ENCODE data around the gene SUN1.

SUN1 gene

GRCh38 chr7:832968-833424 lies 720 bp downstream of the SUN1 start:
- peaks cover 20 to 67% (median 43%) of the 10 kb centered on the region in 5 donors for H3K4me1 ChIP-seq (ENCODE audit: control insufficient read depth in 5 of 5, insufficient read depth in 5 of 5, low read length in 5 of 5)
- H3K4me3 ChIP-seq (ENCODE audit: low read depth in 1 of 5, low read length in 5 of 5), result peak overlapping the region in 1 of 5 donors; percentile 50
- no peaks in the 10 kb centered on the region for H3K27me3 ChIP-seq (ENCODE audit: control insufficient read depth in 5 of 5, insufficient read depth in 4 of 5, low read length in 5 of 5)
- H3K9me3 ChIP-seq (ENCODE audit: control insufficient read depth in 5 of 5, low read length in 5 of 5), result no peaks in the 10 kb centered on the region
- no peak overlapping the region for H3K9ac ChIP-seq (ENCODE audit: low read length in 5 of 5)
- H3K27ac ChIP-seq (ENCODE audit: low read depth, low read length), result peak overlapping the region; percentile 86
- peaks cover 0 to 22% (median 8%) of the 10 kb centered on the region in 5 donors for H3K36me3 ChIP-seq (ENCODE audit: control insufficient read depth in 5 of 5, insufficient read depth in 5 of 5, low read length in 5 of 5)

GRCh38 chr7:833601-834258 lies 1.5 kb downstream of the SUN1 start:
- H3K27me3 ChIP-seq (ENCODE audit: control insufficient read depth in 5 of 5, insufficient read depth in 4 of 5, low read length in 5 of 5), result no peaks in the 10 kb centered on the region
- H3K27ac ChIP-seq (ENCODE audit: low read depth, low read length), result peak overlapping the region; percentile 86
- H3K4me3 ChIP-seq (ENCODE audit: low read depth in 1 of 5, low read length in 5 of 5), result no peak overlapping the region
- peaks cover 0 to 26% (median 12%) of the 10 kb centered on the region in 5 donors for H3K36me3 ChIP-seq (ENCODE audit: control insufficient read depth in 5 of 5, insufficient read depth in 5 of 5, low read length in 5 of 5)
- peaks cover 20 to 63% (median 43%) of the 10 kb centered on the region in 5 donors for H3K4me1 ChIP-seq (ENCODE audit: control insufficient read depth in 5 of 5, insufficient read depth in 5 of 5, low read length in 5 of 5)
- H3K9ac ChIP-seq (ENCODE audit: low read length in 5 of 5), result no peak overlapping the region
- H3K9me3 ChIP-seq (ENCODE audit: control insufficient read depth in 5 of 5, low read length in 5 of 5), result no peaks in the 10 kb centered on the region

GRCh38 chr7:834277-834676 lies 2.0 kb downstream of the SUN1 start:
- Histone ChIP-seq H3K4me1 (ENCODE audit: control insufficient read depth in 5 of 5, insufficient read depth in 5 of 5, low read length in 5 of 5) (peaks cover 20 to 60% (median 41%) of the 10 kb centered on the region in 5 donors), H3K4me3 (ENCODE audit: low read depth in 1 of 5, low read length in 5 of 5) (no peak overlapping the region), H3K9ac (ENCODE audit: low read length in 5 of 5) (no peak overlapping the region), H3K27ac (ENCODE audit: low read depth, low read length) (peak overlapping the region; percentile 86), H3K9me3 (ENCODE audit: control insufficient read depth in 5 of 5, low read length in 5 of 5) (no peaks in the 10 kb centered on the region), H3K36me3 (ENCODE audit: control insufficient read depth in 5 of 5, insufficient read depth in 5 of 5, low read length in 5 of 5) (peaks cover 0 to 30% (median 17%) of the 10 kb centered on the region in 5 donors), H3K27me3 (ENCODE audit: control insufficient read depth in 5 of 5, insufficient read depth in 4 of 5, low read length in 5 of 5) (no peaks in the 10 kb centered on the region)

GRCh38 chr7:835021-835420 lies 2.7 kb downstream of the SUN1 start:
- peaks cover 20 to 55% (median 39%) of the 10 kb centered on the region in 5 donors for H3K4me1 ChIP-seq (ENCODE audit: control insufficient read depth in 5 of 5, insufficient read depth in 5 of 5, low read length in 5 of 5)
- H3K9ac ChIP-seq (ENCODE audit: low read length in 5 of 5), result no peak overlapping the region
- no peaks in the 10 kb centered on the region for H3K27me3 ChIP-seq (ENCODE audit: control insufficient read depth in 5 of 5, insufficient read depth in 4 of 5, low read length in 5 of 5)
- peaks cover 0 to 37% (median 24%) of the 10 kb centered on the region in 5 donors for H3K36me3 ChIP-seq (ENCODE audit: control insufficient read depth in 5 of 5, insufficient read depth in 5 of 5, low read length in 5 of 5)
- no peak overlapping the region for H3K27ac ChIP-seq (ENCODE audit: low read depth, low read length)
- no peak overlapping the region for H3K4me3 ChIP-seq (ENCODE audit: low read depth in 1 of 5, low read length in 5 of 5)
- no peaks in the 10 kb centered on the region for H3K9me3 ChIP-seq (ENCODE audit: control insufficient read depth in 5 of 5, low read length in 5 of 5)

GRCh38 chr7:835485-836401 lies 3.5 kb downstream of the SUN1 start:
- H3K36me3 ChIP-seq (ENCODE audit: control insufficient read depth in 5 of 5, insufficient read depth in 5 of 5, low read length in 5 of 5), result peaks cover 0 to 41% (median 28%) of the 10 kb centered on the region in 5 donors
- no peak overlapping the region for H3K9ac ChIP-seq (ENCODE audit: low read length in 5 of 5)
- peaks cover 15 to 48% (median 32%) of the 10 kb centered on the region in 5 donors for H3K4me1 ChIP-seq (ENCODE audit: control insufficient read depth in 5 of 5, insufficient read depth in 5 of 5, low read length in 5 of 5)
- H3K27ac ChIP-seq (ENCODE audit: low read depth, low read length), result peak overlapping the region; percentile 57
- no peak overlapping the region for H3K4me3 ChIP-seq (ENCODE audit: low read depth in 1 of 5, low read length in 5 of 5)
- no peaks in the 10 kb centered on the region for H3K9me3 ChIP-seq (ENCODE audit: control insufficient read depth in 5 of 5, low read length in 5 of 5)
- no peaks in the 10 kb centered on the region for H3K27me3 ChIP-seq (ENCODE audit: control insufficient read depth in 5 of 5, insufficient read depth in 4 of 5, low read length in 5 of 5)

GRCh38 chr7:836429-836828 lies 4.2 kb downstream of the SUN1 start:
- H3K9ac ChIP-seq (ENCODE audit: low read length in 5 of 5), result no peak overlapping the region
- H3K9me3 ChIP-seq (ENCODE audit: control insufficient read depth in 5 of 5, low read length in 5 of 5), result no peaks in the 10 kb centered on the region
- H3K27me3 ChIP-seq (ENCODE audit: control insufficient read depth in 5 of 5, insufficient read depth in 4 of 5, low read length in 5 of 5), result no peaks in the 10 kb centered on the region
- no peak overlapping the region for H3K4me3 ChIP-seq (ENCODE audit: low read depth in 1 of 5, low read length in 5 of 5)
- peaks cover 0 to 41% (median 28%) of the 10 kb centered on the region in 5 donors for H3K36me3 ChIP-seq (ENCODE audit: control insufficient read depth in 5 of 5, insufficient read depth in 5 of 5, low read length in 5 of 5)
- H3K4me1 ChIP-seq (ENCODE audit: control insufficient read depth in 5 of 5, insufficient read depth in 5 of 5, low read length in 5 of 5), result peaks cover 12 to 41% (median 26%) of the 10 kb centered on the region in 5 donors
- peak overlapping the region; percentile 57 for H3K27ac ChIP-seq (ENCODE audit: low read depth, low read length)

- Histone ChIP-seq H3K36me3 (ENCODE audit: control insufficient read depth in 5 of 5, insufficient read depth in 5 of 5, low read length in 5 of 5) (peaks cover 0 to 45% (median 31%) of the 10 kb centered on the region in 5 donors), H3K4me3 (ENCODE audit: low read depth in 1 of 5, low read length in 5 of 5) (no peak overlapping the region), H3K4me1 (ENCODE audit: control insufficient read depth in 5 of 5, insufficient read depth in 5 of 5, low read length in 5 of 5) (peaks cover 12 to 36% (median 22%) of the 10 kb centered on the region in 5 donors), H3K27ac (ENCODE audit: low read depth, low read length) (peak overlapping the region; percentile 57), H3K9me3 (ENCODE audit: control insufficient read depth in 5 of 5, low read length in 5 of 5) (no peaks in the 10 kb centered on the region), H3K27me3 (ENCODE audit: control insufficient read depth in 5 of 5, insufficient read depth in 4 of 5, low read length in 5 of 5) (no peaks in the 10 kb centered on the region), H3K9ac (ENCODE audit: low read length in 5 of 5) (no peak overlapping the region)
Observed at GRCh38 chr7:837001-837400, 4.7 kb downstream of the SUN1 start.

GRCh38 chr7:840001-840600 lies 7.8 kb downstream of the SUN1 start:
- no peak overlapping the region for H3K4me3 ChIP-seq (ENCODE audit: low read depth in 1 of 5, low read length in 5 of 5)
- H3K36me3 ChIP-seq (ENCODE audit: control insufficient read depth in 5 of 5, insufficient read depth in 5 of 5, low read length in 5 of 5), result peaks cover 0 to 66% (median 59%) of the 10 kb centered on the region in 5 donors
- no peak overlapping the region for H3K9ac ChIP-seq (ENCODE audit: low read length in 5 of 5)
- no peaks in the 10 kb centered on the region for H3K9me3 ChIP-seq (ENCODE audit: control insufficient read depth in 5 of 5, low read length in 5 of 5)
- no peaks in the 10 kb centered on the region for H3K27me3 ChIP-seq (ENCODE audit: control insufficient read depth in 5 of 5, insufficient read depth in 4 of 5, low read length in 5 of 5)
- peaks cover 4 to 16% (median 8%) of the 10 kb centered on the region in 5 donors for H3K4me1 ChIP-seq (ENCODE audit: control insufficient read depth in 5 of 5, insufficient read depth in 5 of 5, low read length in 5 of 5)
- H3K27ac ChIP-seq (ENCODE audit: low read depth, low read length), result no peak overlapping the region

GRCh38 chr7:841943-842342 lies 9.7 kb downstream of the SUN1 start:
- Histone ChIP-seq H3K27me3 (ENCODE audit: control insufficient read depth in 5 of 5, insufficient read depth in 4 of 5, low read length in 5 of 5) (no peaks in the 10 kb centered on the region), H3K4me1 (ENCODE audit: control insufficient read depth in 5 of 5, insufficient read depth in 5 of 5, low read length in 5 of 5) (peaks cover 0 to 2% (median under 1%) of the 10 kb centered on the region in 5 donors), H3K27ac (ENCODE audit: low read depth, low read length) (no peak overlapping the region), H3K4me3 (ENCODE audit: low read depth in 1 of 5, low read length in 5 of 5) (no peak overlapping the region), H3K36me3 (ENCODE audit: control insufficient read depth in 5 of 5, insufficient read depth in 5 of 5, low read length in 5 of 5) (peaks cover 0 to 80% (median 60%) of the 10 kb centered on the region in 5 donors), H3K9me3 (ENCODE audit: control insufficient read depth in 5 of 5, low read length in 5 of 5) (no peaks in the 10 kb centered on the region), H3K9ac (ENCODE audit: low read length in 5 of 5) (no peak overlapping the region)
